Mucosa of gallbladder (tissue), 1 donor: Measurements from ENCODE around the gene FCN1. TPM values are rescaled to one million over a fixed set of nuclear protein-coding genes. Genes with fewer than 3 reads are reported as not detected.

ENCODE experiments used
- DNase-seq: peaks from one replicate; pipeline ENCODE4 v3.0.0-alpha.2; 2020; ENCODE audit warnings: low spot score
- total RNA-seq: library from RNA; stranded (reverse); gene quantifications from one replicate; pipeline ENCODE4 v1.2.1, GENCODE V29; 2021
- donor health status: DM: no; HTN: no; CAD: no.

Gene FCN1
- total RNA-seq, 1 donor from 2014 or later = 2.0 TPM

DNA sequence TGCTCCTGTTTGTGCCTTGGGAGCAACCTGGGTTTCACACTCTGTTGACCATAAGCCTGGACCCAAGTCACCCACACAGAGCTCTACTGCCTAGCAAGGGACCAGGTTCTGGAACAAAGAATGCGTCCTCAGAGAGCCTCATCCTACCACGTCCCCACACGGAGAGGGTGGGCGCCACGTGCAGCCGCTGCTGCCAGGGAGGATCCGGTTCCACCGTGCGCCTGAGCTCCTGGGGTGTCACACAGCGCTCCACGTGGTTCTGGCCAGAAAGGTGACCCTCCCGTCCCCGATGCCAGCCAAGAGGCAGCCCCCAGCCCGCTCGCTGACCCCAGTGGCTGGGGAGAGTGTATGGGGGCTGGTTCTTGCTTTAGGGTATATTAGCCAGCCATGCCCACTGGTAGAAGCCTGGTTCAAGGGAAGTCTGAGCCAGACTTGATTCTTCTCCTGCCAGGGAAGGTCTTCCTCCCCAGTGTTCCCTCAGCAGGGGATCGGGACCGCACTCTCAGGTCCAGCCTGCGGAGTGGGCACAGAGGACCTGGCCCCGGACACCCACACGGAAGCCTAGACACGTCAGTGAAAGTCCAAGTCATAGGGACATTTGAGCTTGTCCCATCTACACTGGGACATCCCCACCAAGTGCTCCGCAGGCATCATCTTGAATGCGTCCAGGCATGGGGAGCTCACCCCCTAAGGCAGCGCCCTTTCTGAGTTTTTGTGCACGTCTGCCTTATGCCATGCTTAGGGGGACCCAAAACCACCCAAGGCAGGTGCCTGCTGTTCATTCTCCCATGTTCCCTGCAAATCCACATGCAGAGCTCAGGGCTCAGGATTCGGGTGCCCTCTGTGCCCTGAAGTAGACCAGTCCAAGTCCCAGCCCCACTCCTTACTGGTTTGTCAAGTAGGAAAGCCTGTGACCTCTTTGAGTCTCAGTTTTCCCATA, 2.4 kb downstream of the FCN1 start:
- no peak for DNase-seq

DNA sequence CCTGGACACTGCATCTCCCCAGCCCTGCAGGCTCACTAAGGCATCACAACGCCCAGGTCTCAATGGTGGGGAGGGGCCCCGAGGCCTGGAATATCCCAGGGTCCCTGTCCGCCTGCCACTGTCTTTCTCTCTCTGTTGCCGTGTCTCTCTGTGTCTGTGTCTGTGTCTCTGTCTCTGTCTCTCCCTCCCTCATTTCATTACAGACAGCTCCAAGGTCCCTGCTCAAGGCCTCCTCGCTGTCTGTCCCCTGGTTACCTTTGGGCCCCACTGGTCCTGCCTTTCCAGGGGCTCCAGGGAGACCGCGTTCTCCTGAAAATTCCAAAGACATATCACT, 3.2 kb downstream of the FCN1 start:
- no peak for DNase-seq

DNA sequence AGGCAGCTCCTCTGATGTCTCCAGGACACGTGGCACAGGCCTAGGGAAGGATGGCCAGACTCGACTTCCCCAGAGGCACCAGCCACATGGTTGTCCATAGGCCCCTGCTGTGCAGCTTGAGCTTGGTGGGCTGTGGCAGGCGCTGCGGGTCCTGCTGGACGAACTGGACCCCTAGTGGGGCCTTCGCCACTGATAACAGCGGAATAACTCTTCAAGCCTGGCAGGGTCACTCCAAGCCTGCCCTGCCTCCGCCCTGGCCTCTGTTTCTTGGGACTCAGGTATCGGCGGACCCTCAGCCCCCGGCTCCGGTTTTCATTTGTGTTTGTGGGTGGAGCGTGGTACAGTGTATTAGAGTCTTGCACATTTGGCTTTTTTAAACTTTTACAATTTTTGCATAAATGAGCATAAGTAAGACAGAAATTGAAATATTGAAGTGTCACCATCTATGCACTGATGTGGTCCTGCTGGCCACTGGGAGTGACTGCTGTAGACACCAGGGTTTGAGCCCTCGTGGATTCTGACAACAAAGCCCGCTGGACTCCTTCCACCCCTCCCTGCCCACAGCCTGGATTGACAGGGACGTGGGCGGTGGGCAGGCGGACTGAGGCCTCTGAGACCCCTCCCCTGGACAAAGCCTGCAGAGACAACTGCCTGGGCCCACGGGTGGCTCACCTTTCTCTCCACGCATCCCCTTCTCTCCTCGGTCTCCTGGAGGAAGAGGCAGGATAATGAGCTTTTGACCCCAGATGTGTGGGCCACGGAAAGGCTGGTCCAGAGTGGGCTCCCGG, 3.8 kb downstream of the FCN1 start:
- no peak for DNase-seq

DNA sequence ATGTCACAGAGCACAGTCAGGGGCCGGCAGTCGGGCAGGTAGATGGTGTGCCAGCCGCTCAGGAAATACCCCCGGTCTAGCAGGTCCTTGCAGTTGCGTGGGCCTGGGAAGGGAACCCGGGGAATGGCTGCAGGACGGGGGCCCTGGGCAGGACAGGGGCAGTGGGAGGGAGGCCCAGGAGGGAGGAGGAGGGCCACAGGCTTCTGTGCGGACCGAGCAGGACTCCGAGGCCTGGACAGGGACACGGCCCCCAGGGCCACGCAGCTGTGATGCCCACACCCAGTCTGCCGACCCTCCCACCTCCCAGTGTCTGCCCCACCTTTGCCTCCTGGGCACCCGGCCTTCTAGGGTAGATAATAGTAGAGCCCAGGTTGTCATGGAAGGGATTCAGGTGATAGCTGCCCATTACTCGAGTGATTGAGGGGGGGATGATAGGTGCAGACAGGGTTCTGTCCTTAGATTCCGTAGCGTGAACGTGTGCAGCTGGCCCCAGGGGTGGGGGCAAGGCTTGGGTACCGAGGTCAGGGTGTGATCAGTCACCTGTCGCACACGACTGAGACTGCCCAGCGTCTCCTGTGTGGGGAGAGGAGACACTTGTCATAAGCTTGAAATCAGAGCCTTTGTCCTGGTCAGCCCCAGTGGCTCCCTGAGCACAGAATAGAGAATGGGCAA, 4.5 kb downstream of the FCN1 start:
- no peak for DNase-seq

DNA sequence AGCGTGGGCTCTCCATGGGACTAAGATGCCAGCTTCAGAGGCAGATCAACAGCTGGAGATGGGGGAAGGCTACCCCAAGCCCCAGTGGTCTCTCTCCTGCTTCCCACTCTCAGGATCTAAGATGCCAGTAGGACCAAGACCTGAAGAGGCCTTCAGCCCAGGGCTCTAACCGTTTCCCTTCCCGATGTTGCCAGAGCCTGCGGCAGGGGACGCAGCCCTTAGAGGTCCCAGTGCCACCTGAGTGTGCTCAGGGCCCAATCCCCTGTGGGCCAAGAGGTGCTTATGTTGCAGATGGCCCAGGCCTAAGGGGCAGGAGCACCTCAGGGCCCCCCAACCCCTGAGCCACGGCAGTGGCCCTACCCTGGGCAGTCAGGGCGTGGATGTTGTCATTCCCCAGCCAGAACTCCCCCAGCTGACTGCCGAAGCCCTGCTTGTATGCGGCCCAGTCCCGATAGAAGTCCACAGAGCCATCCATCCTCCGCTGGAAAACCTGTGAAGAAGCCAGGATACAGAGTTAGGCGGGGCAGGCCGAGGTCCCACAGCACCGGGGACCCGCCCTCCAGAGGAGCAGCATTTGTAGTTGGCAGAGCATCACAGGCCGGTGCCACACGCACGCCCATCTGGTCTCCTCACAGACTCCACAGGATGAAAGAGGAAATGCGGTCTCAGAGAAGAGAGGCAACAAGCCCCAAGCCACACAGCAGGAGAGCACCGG, 5.4 kb downstream of the FCN1 start:
- no peak for DNase-seq

DNA sequence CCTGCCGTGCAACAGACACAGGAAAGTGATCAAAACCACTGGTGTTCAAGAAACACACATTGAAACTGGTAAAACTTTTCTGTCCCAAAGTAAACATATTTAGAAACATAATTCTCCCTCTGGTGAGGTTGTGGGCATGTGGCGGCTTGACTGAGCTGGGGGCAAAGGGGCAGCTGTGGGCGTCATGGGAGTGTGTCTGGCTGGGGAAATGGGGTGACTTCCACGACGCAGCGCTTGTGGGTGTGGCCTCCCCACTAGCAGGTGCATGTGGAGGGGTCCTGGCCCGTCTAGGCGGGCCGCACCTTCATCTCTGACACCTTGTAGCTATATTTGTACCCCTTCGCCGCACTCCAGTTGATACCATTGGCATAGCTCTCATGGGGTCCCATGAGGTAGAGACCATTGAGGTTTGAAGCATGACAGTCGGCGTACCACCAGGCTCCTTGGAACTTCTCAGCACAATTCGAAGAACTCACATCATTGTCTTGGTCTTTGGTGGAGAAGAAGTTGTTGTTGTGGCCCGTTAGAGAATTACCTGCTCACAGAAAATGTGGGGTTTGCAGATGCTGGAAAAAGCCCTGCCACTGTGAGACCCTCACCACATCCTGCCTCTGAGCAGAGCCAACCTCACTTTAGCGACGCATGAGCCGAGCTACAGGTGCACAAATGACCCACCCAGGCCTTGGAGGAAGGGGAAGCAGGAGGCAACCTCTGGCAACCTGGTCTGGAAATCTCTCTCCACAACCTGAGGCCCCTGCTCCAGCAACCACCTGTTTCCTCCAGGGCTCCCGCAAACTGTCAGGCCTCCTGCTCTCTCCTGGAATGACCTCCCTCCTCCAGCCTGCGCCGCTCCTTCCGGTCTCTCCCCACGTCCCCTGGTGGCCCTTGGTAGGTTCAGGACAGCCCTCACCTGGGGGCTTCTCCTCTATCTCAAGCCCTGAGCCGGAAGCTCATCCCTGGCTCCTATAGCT, 7.9 kb downstream of the FCN1 start:
- DNase-seq = no peak

DNA sequence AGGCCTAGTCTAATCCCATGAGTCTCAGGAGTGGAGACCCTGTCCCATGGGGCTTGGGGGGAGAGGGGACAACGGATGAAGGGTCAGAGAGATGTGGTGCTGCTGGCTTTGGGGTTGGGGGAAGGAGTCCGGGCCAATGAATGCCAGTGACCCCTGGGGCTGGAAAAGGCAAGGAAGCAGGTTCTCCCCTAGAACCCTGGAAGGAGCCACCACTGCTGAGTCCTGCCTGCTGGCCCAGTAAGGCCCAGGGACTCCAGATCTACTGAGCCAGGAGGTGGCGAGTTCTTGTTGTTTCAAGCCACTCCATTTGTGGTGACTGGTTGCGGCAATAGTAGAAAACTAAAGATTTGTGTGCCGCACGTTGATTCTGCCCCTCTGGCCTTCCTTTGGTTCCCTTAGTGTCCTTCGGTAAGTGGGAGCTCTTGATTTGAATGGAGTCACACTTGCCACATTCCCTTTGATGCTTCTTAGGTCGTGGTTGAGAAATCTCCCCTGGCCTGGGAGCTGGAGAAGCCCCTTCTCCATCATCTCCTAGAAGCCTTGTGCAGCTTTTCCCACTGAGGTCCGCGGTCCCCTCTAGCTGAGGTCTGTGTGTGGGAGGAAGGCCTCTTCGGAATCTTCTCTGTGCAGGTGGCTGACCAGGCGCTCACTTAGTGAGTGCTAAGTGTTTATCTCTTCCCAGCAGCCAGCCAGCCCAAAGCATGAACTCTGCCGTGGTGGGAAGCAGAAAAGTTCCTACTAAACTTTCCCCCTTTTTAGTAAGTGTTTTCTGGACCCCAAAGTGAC, 9.0 kb downstream of the FCN1 start:
- no peak for DNase-seq

DNA sequence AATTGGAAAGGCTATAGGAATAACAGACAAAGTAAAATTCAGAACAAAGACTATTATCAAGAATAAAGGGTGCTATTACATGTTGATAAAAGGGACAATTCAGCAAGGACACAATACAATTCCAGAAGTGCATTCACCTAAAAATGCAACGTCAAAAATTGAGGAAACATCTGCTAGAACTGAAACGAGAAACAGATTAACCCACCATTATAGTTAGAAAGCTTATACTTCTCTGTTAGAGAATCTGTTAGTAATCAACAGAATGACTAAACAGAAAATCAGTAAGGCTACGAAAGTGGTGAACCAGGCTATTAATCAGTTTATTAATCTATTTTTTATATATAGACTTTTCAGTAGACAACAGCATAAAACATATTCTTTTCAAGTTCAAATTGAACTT, 14.8 kb downstream of the FCN1 start:
- DNase-seq = no peak

DNA sequence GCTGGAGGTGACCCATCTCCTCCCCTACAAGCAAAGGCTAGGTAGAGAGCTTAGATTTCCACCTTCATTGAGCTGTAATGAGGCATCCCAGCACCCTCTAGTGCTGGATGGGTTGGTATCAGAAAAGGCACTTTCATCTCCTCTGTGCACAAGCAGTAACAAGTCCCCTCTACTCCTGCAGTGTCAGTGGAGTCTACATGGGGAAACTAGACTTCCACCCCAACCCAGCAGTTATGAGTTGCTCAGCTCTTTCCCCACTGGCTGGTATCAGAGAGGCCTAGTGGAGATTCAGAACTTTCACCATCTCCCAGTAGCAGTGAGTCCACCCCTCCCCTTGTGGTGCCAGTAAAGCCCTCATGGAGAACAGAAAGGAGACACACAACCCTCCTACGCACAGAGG, 17.9 kb downstream of the FCN1 start:
- DNase-seq = no peak

DNA sequence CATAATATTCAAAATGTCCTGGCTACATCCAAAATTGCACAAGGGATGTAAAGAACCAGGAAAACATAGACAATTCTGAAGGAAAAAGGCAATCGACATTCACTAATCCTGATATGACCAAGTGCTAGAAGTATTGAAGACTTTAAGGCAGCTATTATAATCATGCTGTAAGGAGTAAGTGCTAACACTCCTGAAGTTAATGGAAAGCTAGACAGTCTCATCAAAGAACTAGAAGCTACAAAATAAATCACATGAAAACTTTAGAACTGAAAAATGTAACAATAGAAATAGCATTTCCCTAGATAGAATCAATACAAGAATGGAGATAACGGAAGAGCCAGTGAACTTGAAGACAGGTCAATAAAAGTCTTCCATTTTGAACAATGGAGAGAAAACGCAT, 18.5 kb downstream of the FCN1 start:
- DNase-seq = no peak

DNA sequence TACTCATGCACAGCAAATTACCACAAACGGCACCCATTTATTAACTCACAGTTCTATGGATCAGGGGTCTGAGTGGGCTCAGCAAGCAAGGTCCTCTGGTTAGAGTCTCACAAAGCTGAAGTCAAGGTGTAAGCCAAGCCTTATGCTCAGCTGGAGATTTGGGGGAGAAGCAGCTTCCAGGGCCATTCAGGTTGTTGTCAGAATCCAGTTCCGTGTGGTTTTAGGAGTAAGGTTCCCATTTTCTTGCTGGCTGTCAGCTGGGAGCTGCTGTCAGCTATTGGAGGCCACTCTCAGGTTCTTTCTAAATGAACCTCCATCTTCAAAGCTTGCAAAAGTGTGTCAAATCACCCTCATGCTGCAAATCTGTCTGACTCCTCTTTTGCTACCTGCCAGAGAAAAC, 19.4 kb downstream of the FCN1 start:
- no peak for DNase-seq

DNA sequence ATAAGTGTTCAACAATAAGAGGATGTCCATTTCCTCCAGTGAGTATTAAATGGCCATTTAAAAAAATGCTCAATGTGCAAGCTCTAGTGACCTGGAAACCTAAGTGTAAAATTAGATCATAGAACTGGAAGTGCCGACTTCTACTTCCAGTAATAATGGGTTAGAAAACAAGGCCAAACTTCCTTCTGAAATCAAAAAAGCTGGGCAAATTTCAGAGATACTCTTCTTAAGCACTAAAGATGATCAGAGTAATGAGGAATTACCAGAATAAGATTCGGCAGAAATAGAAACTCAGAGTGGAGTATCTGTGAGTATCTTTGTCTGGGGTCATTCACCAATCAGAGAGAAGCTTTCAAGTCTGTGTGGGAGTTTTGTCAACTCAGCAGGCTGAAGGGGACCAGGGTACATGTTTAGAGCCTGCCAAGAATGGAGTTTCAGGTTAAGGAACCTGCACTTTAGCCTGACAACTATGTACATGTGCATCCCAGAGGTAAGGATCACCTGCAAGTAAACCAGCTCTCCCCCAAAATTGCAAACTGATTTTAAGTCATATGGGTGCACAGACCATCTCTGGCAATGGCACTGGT, 20.0 kb downstream of the FCN1 start:
- DNase-seq = no peak

DNA sequence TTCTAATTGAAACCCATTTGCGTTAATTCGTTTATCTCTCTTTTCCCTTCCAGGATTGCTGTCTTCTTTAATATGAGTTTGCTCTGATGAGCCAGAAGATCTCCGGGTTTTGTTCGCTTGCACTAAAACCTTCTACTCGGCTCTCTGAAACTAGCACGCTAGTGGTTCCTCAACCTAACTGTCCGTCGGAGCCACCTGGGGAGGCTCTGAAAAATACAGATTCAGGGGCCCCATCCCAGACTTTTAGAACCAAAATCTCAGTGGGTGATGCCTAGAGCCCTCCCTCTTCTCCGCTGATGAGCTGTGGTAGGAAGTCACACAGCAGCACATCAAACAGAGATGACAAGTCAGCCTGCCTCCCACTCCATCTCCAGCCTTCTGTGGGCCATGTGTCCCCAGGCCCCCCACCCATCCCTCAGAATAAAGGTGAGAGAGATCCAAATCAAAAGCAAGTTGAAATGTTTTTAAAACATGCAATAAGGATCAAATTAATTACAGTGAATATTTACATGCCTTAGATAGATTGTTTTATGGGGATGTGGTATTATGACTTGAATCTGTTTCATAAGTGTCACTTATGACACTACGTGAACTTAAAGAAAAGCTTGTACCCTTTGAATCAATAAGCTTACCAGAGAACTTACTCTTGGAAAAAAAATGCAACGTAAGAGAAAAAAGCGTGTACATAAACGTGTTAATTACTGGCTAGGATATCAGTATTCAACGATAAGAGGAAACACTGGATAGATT, 20.7 kb downstream of the FCN1 start:
- no peak for DNase-seq

DNA sequence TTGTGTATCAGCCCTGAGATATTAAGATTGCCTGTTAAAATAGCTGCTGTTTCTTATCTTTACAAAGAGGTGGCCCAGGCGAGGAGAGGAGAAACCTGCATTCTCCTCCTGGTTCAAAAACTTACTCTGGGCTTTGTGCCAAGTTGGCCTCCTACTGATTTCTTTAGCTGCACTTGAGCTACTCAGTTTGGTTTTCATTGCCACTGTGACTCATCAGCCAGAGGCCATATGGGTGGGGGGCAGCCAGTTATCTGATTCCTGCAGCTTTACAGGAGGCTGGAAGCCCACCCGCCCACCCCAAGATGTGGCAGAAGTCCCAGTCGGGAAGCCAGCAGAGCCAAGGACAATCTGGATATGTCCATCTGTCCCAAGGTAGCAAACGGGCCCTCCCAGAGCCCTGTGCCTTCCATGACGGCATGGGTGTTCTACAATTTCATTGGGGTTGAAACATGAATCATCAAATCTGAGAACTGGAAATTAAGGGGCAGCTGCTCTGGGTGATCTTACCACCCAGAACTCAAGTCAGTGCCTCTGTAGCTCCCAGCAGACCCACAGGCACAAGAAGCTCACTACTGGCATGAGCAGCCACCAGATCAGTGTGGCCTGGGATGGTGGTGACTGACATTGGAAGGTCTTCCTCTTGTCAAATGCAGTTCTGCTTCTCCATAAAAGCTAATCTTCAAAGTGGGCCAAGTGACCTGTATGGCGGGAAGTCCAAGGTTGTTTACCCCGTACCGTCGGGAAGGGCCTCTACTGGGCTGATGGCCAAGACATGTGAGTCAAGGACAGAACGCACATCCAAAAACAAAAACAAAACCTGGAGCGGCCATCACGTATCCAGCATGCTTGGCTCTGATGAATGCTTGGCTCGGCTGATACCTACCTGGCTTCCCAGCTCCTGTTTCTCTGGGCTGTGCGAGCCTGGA, 21.5 kb downstream of the FCN1 start:
- DNase-seq = peak; percentile 33

DNA sequence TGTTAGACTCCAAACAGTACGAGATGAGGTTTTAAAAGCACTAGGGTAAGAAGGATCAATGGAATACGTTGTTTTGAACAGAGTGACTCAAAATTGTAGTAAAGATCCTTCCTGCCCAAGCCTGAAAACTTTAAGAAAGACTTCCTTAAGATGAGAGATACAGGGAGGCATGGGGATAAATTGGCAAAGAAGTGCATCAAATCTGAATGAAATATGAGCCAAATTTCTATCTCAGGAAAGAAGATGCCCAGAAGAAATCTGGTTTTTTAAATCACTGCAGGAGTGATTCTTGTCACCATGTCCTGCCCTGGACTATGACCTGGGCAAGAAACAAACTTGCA, 22.2 kb downstream of the FCN1 start:
- no peak for DNase-seq

DNA sequence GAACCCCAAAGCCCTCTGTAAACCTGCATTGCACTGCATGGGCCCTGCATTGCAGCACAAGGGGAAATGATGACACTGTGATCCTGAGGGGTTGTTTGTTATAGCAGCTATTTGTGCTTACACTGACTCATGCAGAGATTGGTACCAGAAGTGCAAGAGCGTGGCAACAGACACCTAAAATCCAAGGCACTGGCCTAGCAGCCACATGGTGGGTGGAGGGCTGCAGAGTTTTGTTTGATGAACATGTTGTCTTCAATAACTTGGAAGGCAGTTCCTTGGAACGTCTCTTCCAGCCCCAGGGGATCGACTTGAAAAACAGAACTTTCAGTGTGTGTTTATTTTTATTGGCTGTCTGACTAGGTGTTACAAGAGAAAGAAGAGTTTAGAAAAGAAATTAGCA, 22.6 kb downstream of the FCN1 start:
- peak; percentile 6 for DNase-seq

DNA sequence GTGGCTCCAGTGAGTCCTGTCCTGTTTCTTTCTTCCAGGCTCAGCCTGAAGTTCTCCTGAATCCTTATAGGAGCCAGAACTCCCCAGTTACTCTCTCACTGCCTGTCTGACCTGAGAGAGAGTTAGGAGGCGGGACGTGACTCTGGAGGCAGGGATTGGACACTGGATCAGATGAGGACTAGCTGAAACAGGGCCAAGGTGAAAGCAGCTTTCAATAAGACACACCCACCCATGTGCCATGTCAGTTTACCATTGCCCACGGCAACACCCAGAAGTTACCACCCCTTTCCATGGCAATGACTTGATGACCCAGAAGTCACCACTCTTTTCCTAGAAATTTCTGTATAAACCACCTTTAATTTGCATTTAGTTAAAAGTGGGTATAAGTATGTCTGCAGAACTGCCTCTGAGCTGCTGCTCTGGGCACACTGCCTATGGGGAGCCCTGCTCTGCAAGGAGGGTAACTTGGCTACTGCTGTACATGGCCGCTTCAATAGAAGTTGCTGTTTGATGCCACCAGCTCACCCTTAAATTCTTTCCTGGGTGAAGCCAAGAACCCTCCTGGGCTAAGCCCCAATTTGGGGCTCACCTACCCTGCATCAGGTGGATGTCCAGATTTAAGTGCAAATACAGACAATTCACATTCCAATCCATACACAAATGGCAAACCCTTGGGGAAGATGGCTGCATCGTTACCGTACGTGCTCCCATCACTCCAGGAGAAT, 23.4 kb downstream of the FCN1 start:
- DNase-seq = no peak
